ENCODE measurements around the gene PTP4A1. TPM values are rescaled to one million over a fixed set of nuclear protein-coding genes. Genes with fewer than 3 reads are reported as not detected.

Gene PTP4A1
- total and polyA plus RNA-seq, 2 of the 13 experiments (the other 11 are each of a cell fraction or from before 2014, with no cell fraction given), result 141 to 376 TPM

DNA sequence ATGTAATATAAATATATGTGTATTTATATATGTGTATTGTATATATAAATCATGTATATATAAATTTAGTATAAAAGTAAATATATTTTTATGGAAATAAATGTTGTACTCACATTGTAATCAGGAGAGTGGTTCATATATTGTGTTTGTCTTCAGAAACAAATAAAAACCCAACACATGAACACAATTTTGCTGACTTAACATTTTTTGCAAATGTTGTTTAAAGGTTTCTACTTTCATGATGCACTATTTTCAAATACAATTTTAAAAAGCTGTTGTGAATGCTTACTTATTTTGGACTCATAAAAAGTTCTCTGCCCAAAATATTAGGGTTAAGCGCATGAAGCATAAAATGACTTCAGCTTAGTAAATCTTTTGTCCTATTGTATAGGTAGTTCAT is 39.3 kb downstream of the PTP4A1 start:
- ChIA-PET CTCF (ENCODE audit: low intra/inter-chr PET ratio, low total read pairs) (no interaction called here), POLR2A (interaction anchor here (1.1 kb wide), 1 partner anchor 13 kb away, joined by 3 read pairs; no protein-coding TSS in a partner anchor)
- ATAC-seq (no peak), DNase-seq (ENCODE audit: low spot score) (no peak), FAIRE-seq (no peak)
- no peak for TF ChIP-seq KLF12 (CRISPR knock-in tag; IDR thresholded peaks at IDR 0.05; ENCODE audit: borderline replicate concordance)
- TF ChIP-seq ZC3H13 (CRISPR knock-in tag; IDR thresholded peaks at IDR 0.05), result no peak
- no peak for TF ChIP-seq HIVEP1 (CRISPR knock-in tag; IDR thresholded peaks at IDR 0.05)
- TF ChIP-seq RAD51 (IDR thresholded peaks at IDR 0.05; ENCODE audit: borderline replicate concordance), result no peak
- peak; percentile 99 to 100 for TF ChIP-seq MAFK (conservative IDR thresholded peaks at IDR 0.05 in 1 of 2, IDR thresholded peaks at IDR 0.05 in 1 of 2; ENCODE audit: low read length in 2 of 2)
- TF ChIP-seq POGZ (CRISPR knock-in tag; IDR thresholded peaks at IDR 0.05), result no peak
- TF ChIP-seq NFE2 (CRISPR knock-in tag; IDR thresholded peaks at IDR 0.05), result no peak
- TF ChIP-seq ZNF670 (CRISPR knock-in tag; IDR thresholded peaks at IDR 0.05; ENCODE audit: borderline replicate concordance), result no peak
- TF ChIP-seq ZSCAN20 (CRISPR knock-in tag; IDR thresholded peaks at IDR 0.05; ENCODE audit: borderline replicate concordance), result no peak
- TF ChIP-seq, protein P1, sequence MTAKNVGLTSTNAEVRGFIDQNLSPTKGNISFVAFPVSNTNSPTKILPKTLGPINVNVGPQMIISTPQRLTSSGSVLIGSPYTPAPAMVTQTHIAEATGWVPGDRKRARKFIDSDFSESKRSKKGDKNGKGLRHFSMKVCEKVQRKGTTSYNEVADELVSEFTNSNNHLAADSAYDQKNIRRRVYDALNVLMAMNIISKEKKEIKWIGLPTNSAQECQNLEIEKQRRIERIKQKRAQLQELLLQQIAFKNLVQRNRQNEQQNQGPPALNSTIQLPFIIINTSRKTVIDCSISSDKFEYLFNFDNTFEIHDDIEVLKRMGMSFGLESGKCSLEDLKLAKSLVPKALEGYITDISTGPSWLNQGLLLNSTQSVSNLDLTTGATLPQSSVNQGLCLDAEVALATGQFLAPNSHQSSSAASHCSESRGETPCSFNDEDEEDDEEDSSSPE (CRISPR knock-in tag; IDR thresholded peaks at IDR 0.05), result no peak
- no peak for TF ChIP-seq ZNF20 (CRISPR knock-in tag; IDR thresholded peaks at IDR 0.05)
- TF ChIP-seq ZNF367 (CRISPR knock-in tag; IDR thresholded peaks at IDR 0.05; ENCODE audit: borderline replicate concordance), result no peak
- TF ChIP-seq ZFP91 (CRISPR knock-in tag; IDR thresholded peaks at IDR 0.05; ENCODE audit: borderline replicate concordance), result no peak
- TF ChIP-seq, protein P2, sequence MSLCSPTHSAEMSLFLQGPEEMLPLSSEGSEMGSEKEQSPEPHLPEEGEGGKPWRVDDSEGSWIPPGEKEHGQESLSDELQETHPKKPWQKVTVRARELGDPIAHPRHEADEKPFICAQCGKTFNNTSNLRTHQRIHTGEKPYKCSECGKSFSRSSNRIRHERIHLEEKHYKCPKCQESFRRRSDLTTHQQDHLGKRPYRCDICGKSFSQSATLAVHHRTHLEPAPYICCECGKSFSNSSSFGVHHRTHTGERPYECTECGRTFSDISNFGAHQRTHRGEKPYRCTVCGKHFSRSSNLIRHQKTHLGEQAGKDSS (CRISPR knock-in tag; IDR thresholded peaks at IDR 0.05; ENCODE audit: borderline replicate concordance, low read depth), result no peak
- TF ChIP-seq MAFF (IDR thresholded peaks at IDR 0.05; ENCODE audit: low read depth, low read length), result peak; percentile 99
- no peak for TF ChIP-seq ZNF224 (CRISPR knock-in tag; IDR thresholded peaks at IDR 0.05)
- no peak for TF ChIP-seq ZNF780A (CRISPR knock-in tag; IDR thresholded peaks at IDR 0.05)
- 93% methylated on average over 1 of the region's 1 CpG for WGBS (ENCODE audit: low lambda C conversion rate)
- H3K36me3 ChIP-seq (replicated peaks in 1 of 2; ENCODE audit: control insufficient read depth in 1 of 2, insufficient read depth in 2 of 2, low read length in 2 of 2), result no peaks in the 10 kb centered on the region
- no peak overlapping the region for H2AFZ ChIP-seq (ENCODE audit: low read length)
- no peak overlapping the region for H3K4me3 ChIP-seq (replicated peaks in 1 of 3; ENCODE audit: insufficient read depth in 1 of 3, low read depth in 2 of 3, low read length in 3 of 3)
- no peaks in the 10 kb centered on the region for H3K4me1 ChIP-seq (ENCODE audit: insufficient read depth, low read length)
- H3K79me2 ChIP-seq (ENCODE audit: insufficient read depth, low read length), result no peaks in the 10 kb centered on the region
- BruUV-seq (replicated peaks), result no TSS peak
- no peak overlapping the region for H3K9ac ChIP-seq (ENCODE audit: insufficient read depth, low read depth, low read length)
- H3K27me3 ChIP-seq (ENCODE audit: control insufficient read depth in 1 of 2, insufficient read depth in 2 of 2, low read length in 2 of 2), result no peaks in the 10 kb centered on the region; a peak in 1 of 5 replicates
- no peaks in the 10 kb centered on the region for H4K20me1 ChIP-seq (ENCODE audit: insufficient read depth, low read length)
- in situ Hi-C loops (cut with HindIII; ENCODE audit: extremely low pct_ligation_motif_present, low pct_unique_long_range_greater_than_20kb) (no loop called here), intact Hi-C loops (cut with micrococcal nuclease; ENCODE audit: unreplicated experiment) (no loop called here)
- no peaks in the 10 kb centered on the region for H3K9me3 ChIP-seq (ENCODE audit: low read length)
- H3K4me2 ChIP-seq (ENCODE audit: low read depth, low read length), result no peak overlapping the region
- no peak overlapping the region for H3K27ac ChIP-seq (ENCODE audit: extremely low read length, insufficient read depth, low read length)
